Erythroblast (primary cell): ENCODE results near the gene PLEKHA4.
A peak's percentile ranks its signal among the peaks of the same experiment; 100 is the strongest.

Experiments
- DNase-seq, 2 experiments: peaks; one replicate each; lab custom pipeline; 2025; lab: John Stamatoyannopoulos, UW
- GATA1 ChIP-seq: IDR thresholded peaks from 2 replicates; pipeline ENCODE4 v1.6.1; 2011; ENCODE audit warnings: low read depth, mild to moderate bottlenecking, control low read depth, low read length, moderate library complexity
- POLR2A ChIP-seq: IDR thresholded peaks from 2 replicates; pipeline ENCODE4 v1.6.1; 2011; ENCODE audit warnings: mild to moderate bottlenecking, low read length

Gene PLEKHA4

DNA sequence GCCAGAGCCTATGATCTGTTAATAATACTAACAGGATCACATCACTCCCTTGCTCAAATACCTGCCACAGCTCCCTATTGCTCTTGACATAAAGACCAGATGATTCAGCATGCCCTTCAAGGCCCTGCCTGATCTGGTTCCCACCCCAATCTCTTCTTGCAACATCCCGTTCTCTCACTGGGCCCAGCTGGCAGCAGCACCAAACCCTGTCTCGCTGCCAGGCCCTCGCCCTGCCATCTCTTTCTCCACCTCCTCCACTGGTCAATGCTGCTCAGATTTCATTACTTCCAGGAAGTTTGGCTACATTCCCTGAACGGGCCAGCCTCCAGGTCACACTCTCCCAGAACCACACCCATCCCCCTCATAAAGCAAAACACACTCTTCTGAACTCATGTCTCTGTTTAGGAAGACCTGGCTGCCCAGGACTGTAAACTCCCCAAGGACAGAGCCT is 49.0 kb downstream of the PLEKHA4 start:
- TF ChIP-seq POLR2A (no peak), GATA1 (no peak)
- DNase-seq: no peak

DNA sequence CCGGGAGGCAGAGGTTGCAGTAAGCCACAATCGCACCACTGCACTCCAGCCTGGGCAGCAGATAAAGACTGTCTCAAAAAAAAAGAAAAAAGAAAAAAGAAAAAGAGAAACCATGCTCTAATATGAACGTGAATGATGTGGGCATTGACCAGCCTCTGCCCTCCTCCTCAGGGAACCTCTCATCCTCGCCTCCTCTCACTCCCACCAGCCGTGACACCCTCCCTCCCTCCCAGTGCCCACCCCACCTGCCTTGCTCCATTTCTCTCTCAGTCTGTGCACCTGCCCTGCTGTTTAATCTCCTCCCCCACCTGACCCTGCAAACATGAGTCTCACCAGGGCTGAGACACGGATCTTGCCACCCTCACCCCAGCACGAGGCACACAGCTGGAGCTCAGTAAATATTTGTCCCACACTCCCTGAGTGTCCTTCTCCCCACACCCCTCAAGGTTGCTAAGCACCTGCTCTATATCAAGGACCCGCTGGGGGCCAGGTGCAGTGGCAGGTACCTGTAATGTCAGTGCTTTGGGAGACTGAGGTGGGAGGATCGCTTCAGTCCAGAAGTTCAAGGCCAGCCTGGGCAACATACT is 50.1 kb downstream of the PLEKHA4 start:
- DNase-seq: no peak
- TF ChIP-seq POLR2A (no peak), GATA1 (no peak)

DNA sequence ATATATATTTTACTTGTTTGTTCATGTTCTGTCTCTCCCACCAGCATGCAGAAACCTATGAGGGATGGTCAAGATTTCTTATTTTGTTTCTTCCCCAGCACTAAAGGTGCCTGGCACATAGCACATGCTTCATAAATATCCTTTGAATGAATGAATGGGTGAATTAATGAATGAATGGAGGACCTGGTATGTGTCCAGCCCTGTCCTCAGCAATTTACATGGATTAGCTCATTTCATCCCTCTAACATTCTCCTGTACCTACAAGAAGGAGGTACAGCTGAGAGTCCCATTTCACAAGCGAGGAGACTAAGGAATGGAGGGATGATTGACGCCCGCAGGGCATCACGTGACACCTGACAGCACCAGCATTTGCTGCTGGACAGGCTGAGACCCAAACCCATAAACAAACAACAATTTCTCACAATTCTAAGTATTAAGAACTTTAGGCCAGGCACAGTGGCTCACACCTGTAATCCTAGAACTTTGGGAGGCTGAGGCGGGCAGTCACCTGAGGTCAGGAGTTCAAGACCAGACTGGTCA is 50.8 kb downstream of the PLEKHA4 start:
- TF ChIP-seq GATA1 (no peak), POLR2A (no peak)
- DNase-seq: no peak

DNA sequence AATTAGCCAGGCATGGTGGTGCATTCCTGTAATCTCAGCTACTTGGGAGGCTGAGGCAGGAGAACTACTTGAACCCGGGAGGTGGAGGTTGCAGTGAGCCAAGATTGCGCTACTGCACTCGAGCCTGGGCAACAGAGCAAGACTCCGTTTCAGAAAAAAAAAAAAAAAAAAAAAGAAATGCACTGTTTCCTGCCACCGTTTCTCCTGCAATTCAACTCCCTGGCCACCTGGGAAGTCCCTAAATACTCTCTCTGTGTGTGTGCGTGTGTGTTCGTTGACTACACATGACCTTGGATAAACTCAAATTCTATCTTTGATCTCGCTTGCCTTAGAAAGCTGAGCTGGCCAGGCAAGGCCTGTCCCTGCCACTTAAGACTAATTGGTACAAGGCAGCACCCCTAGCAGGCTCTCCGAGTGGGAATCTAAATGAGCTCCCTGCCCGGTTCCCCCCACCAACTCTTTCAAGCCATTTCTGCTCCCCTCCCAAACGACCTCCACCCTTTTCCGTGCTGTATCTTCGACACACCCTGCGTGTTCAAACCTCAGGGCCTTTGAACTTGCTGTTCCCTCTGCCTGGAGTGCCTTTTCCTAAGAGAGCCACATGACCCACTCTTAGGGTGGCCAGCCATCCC is 52.4 kb downstream of the PLEKHA4 start:
- no peak for TF ChIP-seq GATA1
- no peak for TF ChIP-seq POLR2A
- DNase-seq: no peak

DNA sequence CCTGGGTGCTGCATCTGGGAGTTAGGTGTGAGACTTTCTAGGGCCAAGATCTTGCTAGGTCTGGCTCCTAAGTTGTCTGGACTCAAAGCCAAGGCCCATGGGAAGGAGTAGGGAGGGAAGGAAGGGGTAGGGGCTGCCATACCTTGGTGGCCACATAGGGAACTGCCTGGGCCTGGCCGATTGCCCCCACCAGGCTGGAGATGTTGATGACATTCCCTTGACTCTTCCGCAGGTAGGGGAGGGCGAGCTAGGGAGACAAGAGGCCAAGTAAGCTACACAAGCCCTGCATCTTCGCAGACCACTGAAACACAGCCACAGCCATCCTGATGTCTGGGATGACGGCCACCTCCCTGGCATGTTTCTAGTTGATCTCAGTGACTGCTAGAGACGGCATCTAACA is 53.5 kb downstream of the PLEKHA4 start:
- DNase-seq: no peak
- no peak for TF ChIP-seq POLR2A
- no peak for TF ChIP-seq GATA1

DNA sequence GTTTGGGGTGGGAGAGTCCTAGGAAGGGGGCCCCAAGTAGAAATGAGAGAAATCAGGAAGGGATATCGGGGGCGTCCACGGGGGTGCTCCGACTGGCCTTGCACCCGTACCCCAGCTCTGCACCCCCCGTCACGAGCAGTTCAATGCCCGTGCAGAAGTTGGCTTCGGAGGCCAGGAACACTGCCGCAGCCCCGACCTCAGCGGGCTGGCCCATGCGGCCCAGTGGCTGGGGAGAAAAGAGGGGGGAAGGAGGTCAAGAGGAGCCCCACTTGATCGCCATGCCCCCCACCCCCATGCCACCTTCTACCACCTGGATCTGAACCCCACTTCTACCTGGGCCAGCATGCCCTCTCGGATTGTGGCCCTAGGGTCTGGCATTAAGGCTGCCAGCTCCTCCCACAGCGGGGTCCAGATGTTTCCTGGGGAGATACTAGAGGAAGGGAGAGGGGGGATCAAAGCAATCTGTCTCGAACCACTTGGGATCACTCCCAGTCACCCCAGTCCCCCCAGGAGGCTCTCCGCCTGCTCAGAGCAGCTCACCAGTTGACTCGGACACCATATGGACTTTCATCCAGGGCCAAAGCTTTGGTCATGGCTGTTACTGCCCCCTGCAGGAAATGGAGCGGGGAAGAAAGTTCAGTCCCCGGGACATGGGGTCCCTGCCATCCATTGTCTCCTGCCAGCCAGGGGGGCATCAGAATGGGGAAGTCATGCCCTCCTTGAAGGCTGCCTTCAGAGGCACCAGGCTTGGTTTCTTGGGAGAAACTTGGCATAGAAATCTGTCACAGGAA is 55.1 kb downstream of the PLEKHA4 start:
- DNase-seq: no peak
- TF ChIP-seq GATA1 (no peak), POLR2A (no peak)

DNA sequence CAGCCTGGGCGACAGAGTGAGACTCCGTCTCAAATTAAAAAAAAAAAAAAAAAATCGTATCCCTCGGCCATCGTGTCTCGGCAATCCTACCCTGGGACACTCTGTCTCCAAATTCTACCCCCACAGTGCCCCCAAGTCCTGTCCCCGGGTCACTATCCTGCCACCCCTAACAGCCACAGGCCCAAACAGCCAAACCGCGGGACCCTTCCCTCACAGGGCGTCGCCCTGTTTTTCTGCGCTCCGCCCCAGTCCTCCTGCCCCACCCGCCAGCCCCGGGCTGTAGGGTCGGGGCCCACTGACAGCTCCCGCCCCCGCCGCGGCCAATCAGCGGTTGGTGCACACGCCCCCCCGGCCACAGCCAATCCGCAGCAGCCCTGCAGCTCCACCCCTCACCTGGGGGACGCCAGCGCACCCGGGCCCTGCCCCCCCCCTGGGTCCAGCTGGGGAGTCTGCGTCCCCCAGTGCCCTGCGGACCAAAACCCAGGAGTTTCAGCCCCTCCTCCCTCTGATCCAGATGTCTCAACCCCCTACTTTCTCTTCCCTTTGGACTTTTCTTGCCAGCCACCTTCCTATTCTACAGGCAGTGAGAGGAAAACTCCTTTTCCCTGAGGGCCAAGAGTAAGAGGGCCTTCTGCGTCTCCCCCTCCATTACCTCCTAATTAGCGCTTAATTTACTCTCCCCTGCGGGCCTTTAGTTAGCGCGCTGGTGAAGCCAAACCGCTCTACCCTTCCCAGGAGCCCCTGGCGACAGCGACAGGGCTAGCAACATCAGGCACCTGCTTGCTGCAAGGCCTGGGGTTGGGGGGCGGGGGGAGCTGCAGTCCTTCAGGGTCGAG is 56.1 kb downstream of the PLEKHA4 start:
- peak; percentile 84 to 88 for DNase-seq
- TF ChIP-seq POLR2A (peak; percentile 36), GATA1 (no peak)

DNA sequence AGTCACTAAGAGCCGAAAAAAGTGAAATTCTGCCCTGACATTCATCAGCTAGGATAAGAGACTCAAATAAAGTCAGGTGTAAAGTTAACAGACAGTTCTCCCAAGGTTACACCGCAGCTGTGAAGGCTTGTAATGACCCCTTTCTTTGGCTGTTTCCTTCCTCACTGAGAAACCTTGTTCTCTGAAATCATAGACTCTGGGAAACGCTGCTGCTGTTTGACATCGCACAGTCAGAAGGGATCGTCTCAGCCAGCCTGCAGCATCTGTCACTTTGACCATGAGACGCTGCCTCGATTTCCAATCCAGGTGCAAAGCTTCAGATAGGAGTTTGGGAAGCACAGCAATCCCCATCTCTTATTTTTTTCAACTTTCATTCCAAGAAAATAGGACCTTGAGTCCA is 58.3 kb downstream of the PLEKHA4 start:
- DNase-seq: no peak
- no peak for TF ChIP-seq POLR2A

DNA sequence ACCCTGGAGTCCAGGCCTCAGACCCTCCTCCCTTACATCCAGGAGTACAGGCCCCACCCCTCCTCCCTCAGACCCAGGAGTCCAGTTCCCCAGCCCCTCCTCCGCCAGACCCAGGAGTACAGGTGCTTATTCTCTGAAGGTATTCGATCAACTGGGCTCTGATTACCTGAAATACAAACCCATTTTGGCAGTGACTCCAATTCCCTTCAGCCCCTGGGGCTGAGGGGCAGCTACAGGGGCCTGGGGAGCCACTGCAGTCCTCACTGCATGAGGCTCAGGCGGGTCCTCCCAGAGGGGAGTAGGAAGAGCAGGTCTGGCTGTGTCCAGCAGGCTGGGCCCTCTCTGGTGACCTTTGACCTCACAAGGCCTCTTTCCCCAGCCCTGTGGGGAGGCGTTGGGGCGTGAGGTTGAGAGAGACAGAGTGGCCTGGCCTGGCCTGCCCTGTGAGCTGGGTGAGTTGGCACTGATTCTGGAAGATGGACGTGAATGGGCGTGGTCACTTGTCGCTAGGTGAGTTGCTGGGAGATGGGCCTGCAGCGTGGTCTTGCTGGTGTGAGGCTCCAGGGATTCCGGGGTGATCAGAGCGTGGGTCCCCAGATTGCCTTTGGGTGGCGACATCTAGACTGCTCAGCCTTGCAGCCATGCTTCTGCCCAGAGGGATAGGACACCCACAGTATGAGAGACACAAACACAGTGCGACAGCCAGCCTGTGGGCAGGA is 60.7 kb downstream of the PLEKHA4 start:
- TF ChIP-seq GATA1 (no peak), POLR2A (no peak)
- DNase-seq: peak in 1 of 2 experiments; percentile 48

DNA sequence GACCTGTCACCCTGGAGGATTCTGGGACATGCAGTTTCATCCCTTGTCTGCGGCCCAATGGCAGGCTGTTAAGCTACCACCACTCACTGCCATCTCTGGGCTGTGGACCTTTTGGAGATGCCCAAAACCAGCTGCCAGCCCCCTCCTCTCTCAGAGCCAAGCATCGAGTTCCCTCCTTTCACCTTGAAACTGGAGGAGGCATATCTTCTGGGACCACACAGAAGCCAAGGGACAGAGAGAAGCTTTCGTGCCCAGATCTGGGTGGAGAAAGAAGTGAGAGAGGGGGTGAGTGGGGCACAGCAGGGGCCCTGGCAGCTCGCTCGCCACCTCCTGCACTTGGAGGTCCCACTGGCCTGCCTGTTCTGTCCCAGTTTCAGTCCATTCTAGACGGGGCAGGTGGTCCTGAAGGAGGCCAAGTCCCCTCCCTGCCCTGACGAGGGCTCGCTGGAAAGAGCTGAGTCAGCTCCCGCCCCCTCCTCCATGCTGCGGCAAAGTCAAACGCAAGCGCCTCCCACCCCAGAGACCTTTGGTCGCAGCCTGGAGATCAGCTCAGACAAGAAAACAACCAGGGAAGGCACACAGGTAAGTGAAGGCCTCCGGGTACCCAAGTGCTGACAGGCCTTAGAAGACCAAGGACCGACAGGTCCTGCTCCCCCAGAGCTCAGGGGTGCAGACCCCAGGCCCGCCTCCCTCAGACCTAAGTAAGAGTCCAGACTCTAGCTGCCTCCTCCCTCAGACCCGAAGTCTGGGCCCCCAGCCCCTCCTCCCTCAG is 61.4 kb downstream of the PLEKHA4 start:
- no peak for DNase-seq
- no peak for TF ChIP-seq POLR2A
- no peak for TF ChIP-seq GATA1

DNA sequence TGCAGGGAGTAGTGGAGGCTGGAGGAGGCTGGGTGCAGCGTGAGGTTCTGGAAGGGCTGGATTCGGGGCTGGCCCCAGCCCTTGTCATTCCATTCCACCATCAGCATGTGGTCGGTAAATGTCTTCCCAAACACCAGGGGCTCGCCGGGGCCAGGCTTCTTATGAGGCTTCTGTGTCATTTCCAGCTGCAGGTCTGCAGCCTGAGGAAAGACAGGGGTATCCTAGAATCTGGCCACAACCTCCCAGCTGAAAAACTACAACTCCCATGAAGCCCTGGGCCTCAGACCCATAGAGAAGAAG is 61.9 kb downstream of the PLEKHA4 start:
- TF ChIP-seq POLR2A (no peak), GATA1 (no peak)
- DNase-seq: peak in 1 of 2 experiments; percentile 85

DNA sequence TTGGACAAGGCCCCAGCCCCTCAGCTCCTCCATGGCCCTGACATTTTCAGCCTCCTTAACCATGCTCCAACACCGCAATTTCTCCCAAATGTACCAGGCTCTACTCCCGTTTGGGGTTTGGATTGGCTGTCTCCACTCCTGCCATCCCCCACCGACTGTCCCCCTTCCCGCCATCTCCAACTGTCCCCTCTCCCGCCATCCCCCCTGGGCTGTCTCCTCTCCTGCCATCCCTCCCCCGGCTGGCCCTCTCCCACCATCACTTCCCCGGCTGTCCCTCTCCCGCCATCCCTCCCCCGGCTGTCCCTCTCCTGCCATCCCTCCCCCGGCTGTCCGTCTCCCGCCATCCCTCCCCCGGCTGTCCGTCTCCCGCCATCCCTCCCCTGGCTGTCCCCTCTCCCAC is 63.0 kb downstream of the PLEKHA4 start:
- TF ChIP-seq POLR2A: no peak
- no peak for TF ChIP-seq GATA1

More for the DNA sequence above, 63.0 kb downstream of the PLEKHA4 start:
- DNase-seq: no peak
